CMK (cell line): Measurements from ENCODE around the gene CENPX.

Source experiments
- DNase-seq: peaks from one replicate; pipeline ENCODE4 v3.0.0-alpha.2; 2010; ENCODE audit warnings: low read depth

The CENPX gene

GRCh38 chr17:82055023-82055964 lies 32.6 kb upstream of the CENPX start:
- DNase-seq, result no peak

GRCh38 chr17:82054351-82055022 lies 31.8 kb upstream of the CENPX start:
- no peak for DNase-seq

- no peak for DNase-seq
These were observed 31.0 kb upstream of the CENPX start for GRCh38 chr17:82053556-82054263.

DNA sequence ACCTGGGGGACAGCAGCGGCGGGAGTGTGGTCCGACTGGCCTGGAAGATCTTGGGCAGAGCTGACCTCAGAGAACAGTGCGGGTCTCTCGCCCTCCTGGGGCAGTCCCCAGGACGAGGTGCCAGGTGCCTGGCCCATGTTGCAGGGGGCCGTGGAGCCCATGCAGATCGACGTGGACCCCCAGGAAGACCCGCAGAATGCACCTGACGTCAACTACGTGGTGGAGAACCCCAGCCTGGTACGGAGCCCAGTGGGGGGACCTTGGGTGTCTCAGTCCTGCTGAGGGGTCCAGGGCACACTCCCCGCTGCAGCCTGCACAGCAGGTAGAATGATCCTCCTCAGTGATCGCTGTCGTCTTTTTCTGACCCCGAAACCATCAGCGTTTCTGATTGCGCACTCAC lies 30.5 kb upstream of the CENPX start:
- DNase-seq, result no peak

DNA sequence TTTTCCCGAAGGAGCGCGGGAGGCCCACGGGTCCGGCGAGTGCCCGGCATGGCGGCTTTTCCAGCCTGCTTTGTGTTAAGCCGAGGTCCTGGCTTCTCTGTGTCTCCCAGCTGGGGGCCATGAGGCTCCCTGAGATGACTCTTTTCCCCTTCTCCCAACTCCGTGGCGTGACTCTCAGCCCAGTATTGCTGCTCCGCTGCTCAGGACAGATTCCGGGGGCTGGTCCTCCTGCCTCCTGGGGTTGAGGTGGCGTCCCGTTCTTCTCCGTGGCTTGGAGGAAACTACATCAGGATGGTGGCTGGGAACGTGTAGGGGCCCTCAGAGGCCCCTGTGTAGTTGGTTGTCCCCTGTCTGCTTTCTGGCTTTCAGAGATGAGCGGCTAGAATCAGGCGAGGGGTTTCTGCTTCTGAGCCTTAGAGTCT lies 30.0 kb upstream of the CENPX start:
- no peak for DNase-seq

GRCh38 chr17:82051776-82052637 lies 29.3 kb upstream of the CENPX start, which contains the start of the genes GPS1 and RFNG:
Gene GPS1, plus strand, starts transcription at chr17:82051898. Its CDS starts 34 bp downstream, at chr17:82051932.
Gene RFNG, minus strand, starts transcription at chr17:82051811. Its CDS starts 45 bp downstream, at chr17:82051766.
- DNase-seq, result no peak

GRCh38 chr17:82050761-82051641 lies 28.3 kb upstream of the CENPX start:
- no peak for DNase-seq

GRCh38 chr17:82050152-82050760 lies 27.6 kb upstream of the CENPX start:
- no peak for DNase-seq

DNA sequence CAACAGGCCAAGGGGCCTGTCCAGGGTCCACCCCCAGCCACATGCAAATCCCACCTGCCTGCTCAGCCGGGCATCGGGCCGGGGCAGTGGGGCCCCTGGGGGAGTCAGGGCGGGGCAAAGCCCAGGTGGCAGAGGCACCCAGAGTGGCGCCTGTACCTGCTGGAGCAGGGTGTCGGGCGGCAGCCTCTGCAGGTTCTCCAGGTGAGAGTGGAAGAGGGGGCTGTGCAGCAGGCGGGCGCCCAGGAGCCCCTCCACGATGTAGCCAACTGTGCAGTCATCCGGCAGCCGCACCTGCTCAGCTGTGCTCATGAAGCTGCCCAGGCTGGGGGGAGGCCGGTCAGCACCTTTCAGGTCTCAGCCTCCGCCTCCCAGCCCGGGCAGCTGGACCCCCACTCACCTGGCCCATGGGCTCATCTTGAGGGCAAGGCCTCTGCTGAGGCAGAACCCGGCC lies 26.9 kb upstream of the CENPX start:
- DNase-seq, result no peak

GRCh38 chr17:82049106-82049505 lies 26.4 kb upstream of the CENPX start:
- DNase-seq, result no peak

GRCh38 chr17:82048571-82048971 lies 25.9 kb upstream of the CENPX start:
- DNase-seq, result no peak

GRCh38 chr17:82047914-82048570 lies 25.4 kb upstream of the CENPX start:
- no peak for DNase-seq

DNA sequence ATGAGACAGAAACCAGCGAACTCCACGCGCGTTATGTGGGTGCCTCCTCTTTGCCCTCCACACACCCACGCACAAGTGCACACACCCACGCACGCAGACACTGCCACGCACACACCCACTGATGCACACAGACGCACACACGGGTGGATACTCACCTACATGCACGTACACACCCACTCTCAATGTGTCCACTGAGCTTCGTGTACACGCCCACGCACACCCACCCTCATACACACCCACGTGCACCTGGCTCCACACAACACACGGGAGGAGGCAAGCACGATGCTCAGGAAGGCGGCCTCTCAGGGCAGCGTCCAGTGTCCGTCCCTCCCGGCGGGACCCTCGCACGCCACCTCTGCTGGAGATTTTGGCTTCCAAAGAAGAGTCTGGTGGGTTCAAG lies 24.7 kb upstream of the CENPX start:
- DNase-seq, result no peak

- no peak for DNase-seq
These were observed 24.2 kb upstream of the CENPX start for GRCh38 chr17:82046903-82047302.

DNA sequence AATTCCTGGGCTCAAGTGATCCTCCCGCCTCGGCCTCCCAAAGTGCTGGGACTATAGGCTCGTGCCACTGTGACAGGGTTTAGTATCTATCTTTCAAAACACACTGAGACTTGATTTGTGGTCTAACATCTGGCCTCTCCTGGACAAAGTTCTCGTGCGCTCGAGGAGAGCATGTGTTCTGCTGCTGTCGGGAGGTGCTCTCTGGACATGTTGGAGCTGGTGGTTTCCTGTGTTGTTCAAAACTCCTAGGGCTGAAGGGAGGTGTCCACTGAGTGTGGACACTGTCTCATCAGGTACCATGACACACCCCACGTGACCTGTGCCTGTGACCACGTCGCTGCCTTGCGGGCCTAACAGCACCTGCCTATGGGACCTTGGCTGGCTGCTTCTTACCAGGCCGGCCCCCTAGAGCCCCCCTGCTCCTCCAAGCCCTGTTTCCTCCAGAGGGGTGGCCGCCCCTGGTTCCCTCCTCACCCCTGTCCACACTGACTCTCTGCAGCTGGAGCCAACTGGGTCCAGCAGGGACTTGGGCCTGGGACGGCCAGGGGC lies 23.3 kb upstream of the CENPX start:
- no peak for DNase-seq

DNA sequence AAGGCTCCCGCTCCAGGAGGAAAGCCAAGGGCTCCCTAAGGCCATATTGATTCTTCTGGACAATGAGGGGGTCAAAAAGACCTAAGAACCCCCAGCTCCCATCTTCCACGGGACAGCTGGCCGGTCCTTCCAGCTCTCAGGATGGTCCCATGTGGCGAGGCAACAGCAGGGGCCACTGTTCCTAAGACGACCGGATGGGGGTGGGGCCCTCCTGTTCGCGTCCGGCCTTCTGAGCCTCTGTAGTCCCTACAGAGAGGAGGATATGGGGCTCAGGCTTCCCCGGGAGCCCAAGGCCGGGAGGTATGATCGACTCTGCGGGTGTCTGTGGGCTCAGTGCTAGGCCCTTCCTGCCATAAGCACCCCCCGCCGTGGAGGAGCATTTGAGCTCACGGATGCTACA lies 20.8 kb upstream of the CENPX start:
- DNase-seq, result no peak

- no peak for DNase-seq
These were observed 20.0 kb upstream of the CENPX start for GRCh38 chr17:82042649-82043048.

DNA sequence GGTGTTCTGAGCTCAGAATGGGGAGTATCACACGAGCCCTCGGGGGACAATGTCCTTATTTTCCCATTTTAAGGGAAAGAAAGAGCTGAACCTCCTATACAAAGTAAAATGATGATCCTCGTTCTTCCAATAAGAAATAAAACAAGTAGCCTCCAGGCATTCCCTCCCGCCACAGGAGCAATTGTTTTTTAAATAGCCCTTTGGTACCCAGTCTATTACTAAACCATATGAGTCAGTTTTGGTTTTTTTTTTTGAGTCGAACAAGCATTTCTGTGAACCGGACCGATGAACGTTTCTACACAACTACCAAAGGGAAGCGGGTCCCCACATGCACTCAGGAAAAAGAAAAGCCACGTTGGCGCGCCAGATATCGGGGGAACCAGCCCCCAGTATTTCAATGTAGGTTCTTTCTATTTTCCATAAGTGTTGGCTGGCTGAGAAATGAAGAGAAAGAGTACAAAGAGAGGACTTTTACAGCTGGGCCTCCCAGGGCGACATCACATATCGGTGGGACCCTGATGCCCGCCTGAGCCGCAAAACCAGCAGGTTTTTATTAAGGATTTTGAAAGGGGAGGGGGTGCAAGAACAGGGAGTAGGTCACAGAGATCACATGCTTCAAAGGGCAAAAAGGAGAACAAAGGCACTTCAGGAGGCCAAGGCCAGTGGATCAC lies 18.6 kb upstream of the CENPX start:
- DNase-seq, result no peak
